Heart right ventricle (tissue), 16 donors: Measurements from ENCODE around the gene RWDD4. TPM values are rescaled to one million over a fixed set of nuclear protein-coding genes. Genes with fewer than 3 reads are reported as not detected.

ENCODE experiments used
- ATAC-seq, 8 donors: fragments of 200-7000 bp; cut with Tn5 transposase; one replicate each; pipeline ENCODE4 v1.9.1; 2020; ENCODE audit warnings: mild to moderate bottlenecking in 8 of 8, moderate library complexity in 8 of 8, moderate number of reproducible peaks in 1 of 8
- DNase-seq, 2 donors: peaks; one replicate each; pipeline ENCODE4 v3.0.0-alpha.2; 2020
- H3K27ac ChIP-seq, 10 donors: fragments of 200-600 bp; sonication (generic) in 2 of 10; one replicate each; pipeline versions ENCODE4 v1.5.0 to v1.8.0; 2020 to 2022; ENCODE audit warnings: mild to moderate bottlenecking in 3 of 10
- H3K27me3 ChIP-seq, 7 donors: fragments of 200-600 bp; one replicate each; pipeline ENCODE4 v1.8.0; 2021 to 2022; ENCODE audit warnings: mild to moderate bottlenecking in 2 of 7
- H3K36me3 ChIP-seq, 9 donors: fragments of 200-600 bp; sonication (generic) in 1 of 9; one replicate each; pipeline versions ENCODE4 v1.5.0 to v1.8.0; 2020 to 2022; ENCODE audit warnings: mild to moderate bottlenecking in 2 of 9
- H3K4me1 ChIP-seq, 9 donors: fragments of 200-600 bp; sonication (generic) in 1 of 9; one replicate each; pipeline versions ENCODE4 v1.5.0 to v1.8.0; 2020 to 2022; ENCODE audit warnings: mild to moderate bottlenecking in 4 of 9
- H3K4me3 ChIP-seq, 10 donors: fragments of 200-600 bp; sonication (generic) in 2 of 10; one replicate each; pipeline versions ENCODE4 v1.5.0 to v1.8.0; 2020 to 2022; ENCODE audit warnings: mild to moderate bottlenecking in 7 of 10, moderate library complexity in 2 of 10
- H3K9me3 ChIP-seq, 11 donors: fragments of 200-600 bp in 10 of 11; sonication (generic) in 2 of 11; one replicate each; pipeline versions ENCODE4 v1.5.0 to v1.8.0; 2013 to 2022; ENCODE audit warnings: mild to moderate bottlenecking in 2 of 11, control low read depth in 1 of 11, moderate library complexity in 1 of 11
- WGBS, 2 donors: extraction: QIAGEN DNeasy Blood & Tissue Kit; methylation state at CpG; one replicate each; pipeline ENCODE4 v1.1.7; 2013; ENCODE audit warnings: inconsistent platforms in 1 of 2; 5-methylcytosine and 5-hydroxymethylcytosine counted together
- intact Hi-C, 10 donors: fragments of 100-400 bp; cut with DNase I; formaldehyde crosslinking; loops; one replicate each; pipeline versions ENCODE4 v1.11.1 to v1.14.2; 2022
- polyA plus RNA-seq, 2 donors: library from polyadenylated mRNA; stranded (reverse); fragments of 200-250 nt; gene quantifications; one replicate each; pipeline ENCODE4 v1.2.3, GENCODE V29; 2013
- total RNA-seq, 10 donors: library from RNA; stranded (reverse); fragmentation: NEBNext Ultra II Directional in 3 of 10; extraction: Animal tissue kit (Norgen Biotek cat#: 25700) in 3 of 10; gene quantifications; one replicate each; pipeline versions ENCODE4 v1.2.1 to v1.2.4, GENCODE V29; 2021 to 2023
- TF ChIP-seq, protein P1 (sequence below), 9 donors: fragments of 200-600 bp; sonication (generic) in 2 of 9; IDR thresholded peaks; one replicate each; pipeline versions ENCODE4 v1.5.0 to v1.8.0; 2021 to 2022; ENCODE audit warnings: antibody characterized with exemption in 9 of 9, mild to moderate bottlenecking in 5 of 9, moderate library complexity in 1 of 9
- donor health status: Arrhythmogenic right ventricular cardiomyopathy.
- donor health status: ischemic (EF 13 %, LVEDD 7.1; RV severe dilation, severe dysfunction).
- donor health status: healthy with polysubstance abuse.
- donor health status: DM: no; HTN: yes; CAD: no.
- donor health status: DM: no; HTN: no; CAD: no.
- donor health status: ischemic (EF 25% LVEDD 6.9; RV normal size, moderate dysfunction).
- donor health status: ischemic (EF 25% LVEDD 5.7; RV mildly dilated, moderate dysfunction).
- donor health status: healthy.
- donor health status: DM: yes; HTN: yes; CAD: no.
- donor health status: Ischemic cardiomyopathy.
- donor health status: ischemic (EF 35%, LVEDD 5.7; RV mildly dilated, moderate dysfunction).
- donor health status: nonischemic (EF 11% LVEDD 7.7; RV severe dilation, severe dysfunction).
- donor health status: DM: yes; HTN: yes; CAD: no.
- donor health status: PGD.
- donor health status: ischemic (EF 29% LVEDD 5.4; RV normal size, mild dysfunction).
- donor health status: nonischemic (EF 23%, LVEDD 6.1; RV moderate dilation, normal function).

The RWDD4 gene
- total and polyA plus RNA-seq, 12 donors = 6.9 to 17.8 (median 14.6) TPM

DNA sequence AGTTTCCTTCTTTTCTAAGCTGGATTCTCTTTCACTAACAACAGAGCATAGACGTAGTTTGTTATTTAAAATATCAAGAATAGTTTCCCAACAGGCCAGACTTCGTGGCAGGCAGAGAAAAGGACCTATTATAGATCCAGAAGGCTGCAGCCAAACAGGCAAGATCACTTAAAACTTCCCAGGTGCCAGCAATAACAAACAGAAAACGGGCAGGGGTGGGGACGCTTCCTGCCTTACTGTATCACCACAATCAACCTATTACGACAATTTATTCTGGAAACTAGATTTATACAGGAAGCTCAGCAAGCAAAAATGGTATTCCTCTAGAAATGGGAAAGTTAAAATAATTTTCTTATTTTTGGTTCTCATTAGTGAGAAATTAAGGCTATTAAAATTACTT lies 22.1 kb downstream of the RWDD4 start:
- Histone ChIP-seq H3K27ac (peak overlapping the region in 3 of 10 donors; percentile 41 to 58 (median 48)), H3K4me1 (peaks cover 0 to 25% (median 3%) of the 10 kb centered on the region in 9 donors), H3K9me3 (no peaks in the 10 kb centered on the region), H3K27me3 (no peaks in the 10 kb centered on the region), H3K36me3 (peaks cover 0 to 15% (median 0%) of the 10 kb centered on the region in 9 donors), H3K4me3 (no peak overlapping the region)
- intact Hi-C loops = no loop called here
- WGBS, 2 donors = 53 to 55% methylated on average over 5 of the region's 5 CpGs
- TF ChIP-seq, protein P1, sequence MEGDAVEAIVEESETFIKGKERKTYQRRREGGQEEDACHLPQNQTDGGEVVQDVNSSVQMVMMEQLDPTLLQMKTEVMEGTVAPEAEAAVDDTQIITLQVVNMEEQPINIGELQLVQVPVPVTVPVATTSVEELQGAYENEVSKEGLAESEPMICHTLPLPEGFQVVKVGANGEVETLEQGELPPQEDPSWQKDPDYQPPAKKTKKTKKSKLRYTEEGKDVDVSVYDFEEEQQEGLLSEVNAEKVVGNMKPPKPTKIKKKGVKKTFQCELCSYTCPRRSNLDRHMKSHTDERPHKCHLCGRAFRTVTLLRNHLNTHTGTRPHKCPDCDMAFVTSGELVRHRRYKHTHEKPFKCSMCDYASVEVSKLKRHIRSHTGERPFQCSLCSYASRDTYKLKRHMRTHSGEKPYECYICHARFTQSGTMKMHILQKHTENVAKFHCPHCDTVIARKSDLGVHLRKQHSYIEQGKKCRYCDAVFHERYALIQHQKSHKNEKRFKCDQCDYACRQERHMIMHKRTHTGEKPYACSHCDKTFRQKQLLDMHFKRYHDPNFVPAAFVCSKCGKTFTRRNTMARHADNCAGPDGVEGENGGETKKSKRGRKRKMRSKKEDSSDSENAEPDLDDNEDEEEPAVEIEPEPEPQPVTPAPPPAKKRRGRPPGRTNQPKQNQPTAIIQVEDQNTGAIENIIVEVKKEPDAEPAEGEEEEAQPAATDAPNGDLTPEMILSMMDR (IDR thresholded peaks at IDR 0.05) = no peak
- no peak for DNase-seq
- ATAC-seq = peak in 4 of 8 donors; percentile 28 to 76 (median 46)

GRCh38 chr4:183636503-183636902 lies 22.5 kb downstream of the RWDD4 start:
- DNase-seq = no peak
- H3K27me3 ChIP-seq = no peaks in the 10 kb centered on the region
- 89% methylated on average over 8 of the region's 8 CpGs for WGBS, 2 donors
- TF ChIP-seq, protein P1 (IDR thresholded peaks at IDR 0.05) = no peak
- H3K27ac ChIP-seq = peak overlapping the region in 4 of 10 donors; percentile 3 to 58 (median 44)
- no peak overlapping the region for H3K4me3 ChIP-seq
- peaks cover 0 to 10% (median 0%) of the 10 kb centered on the region in 9 donors for H3K36me3 ChIP-seq
- H3K4me1 ChIP-seq = peaks cover 0 to 25% (median 3%) of the 10 kb centered on the region in 9 donors
- intact Hi-C loops = no loop called here
- no peak for ATAC-seq
- no peaks in the 10 kb centered on the region for H3K9me3 ChIP-seq

GRCh38 chr4:183635741-183636140 lies 23.2 kb downstream of the RWDD4 start:
- H3K4me3 ChIP-seq = peak overlapping the region in 5 of 10 donors; percentile 3 to 35 (median 16)
- peak overlapping the region in 5 of 10 donors; percentile 8 to 58 (median 46) for H3K27ac ChIP-seq
- DNase-seq = no peak
- no peaks in the 10 kb centered on the region for H3K27me3 ChIP-seq
- no peak for ATAC-seq
- 71 to 84% methylated on average over 5 of the region's 5 CpGs for WGBS, 2 donors
- peaks cover 0 to 7% (median 0%) of the 10 kb centered on the region in 9 donors for H3K36me3 ChIP-seq
- intact Hi-C loops = no loop called here
- peaks cover 0 to 25% (median 3%) of the 10 kb centered on the region in 9 donors for H3K4me1 ChIP-seq
- no peaks in the 10 kb centered on the region for H3K9me3 ChIP-seq
- TF ChIP-seq, protein P1 (IDR thresholded peaks at IDR 0.05) = no peak

GRCh38 chr4:183635321-183635720 lies 23.7 kb downstream of the RWDD4 start:
- H3K9me3 ChIP-seq = no peaks in the 10 kb centered on the region
- peaks cover 0 to 25% (median 3%) of the 10 kb centered on the region in 9 donors for H3K4me1 ChIP-seq
- H3K4me3 ChIP-seq = peak overlapping the region in 5 of 10 donors; percentile 3 to 35 (median 16)
- intact Hi-C loops = no loop called here
- no peaks in the 10 kb centered on the region for H3K27me3 ChIP-seq
- WGBS, 2 donors = 41 to 56% methylated on average over 10 of the region's 10 CpGs
- TF ChIP-seq, protein P1 (IDR thresholded peaks at IDR 0.05) = no peak
- peak overlapping the region in 5 of 10 donors; percentile 8 to 48 (median 39) for H3K27ac ChIP-seq
- peak in 5 of 8 donors; percentile 45 to 66 (median 55) for ATAC-seq
- no peak for DNase-seq
- peaks cover 0 to 7% (median 0%) of the 10 kb centered on the region in 9 donors for H3K36me3 ChIP-seq
